Measurements from ENCODE around the gene OR4C12. TPM values are rescaled to one million over a fixed set of nuclear protein-coding genes. Genes with fewer than 3 reads are reported as not detected.
"Not testable (repeated sequence)": the region's sequence is repeated elsewhere in the genome, so short reads cannot be mapped to it uniquely, and the experiment has no call there.

The OR4C12 gene
- total RNA-seq (2014; rRNA removed; shearing (Covaris generic)) = not detected in 2 replicates

DNA sequence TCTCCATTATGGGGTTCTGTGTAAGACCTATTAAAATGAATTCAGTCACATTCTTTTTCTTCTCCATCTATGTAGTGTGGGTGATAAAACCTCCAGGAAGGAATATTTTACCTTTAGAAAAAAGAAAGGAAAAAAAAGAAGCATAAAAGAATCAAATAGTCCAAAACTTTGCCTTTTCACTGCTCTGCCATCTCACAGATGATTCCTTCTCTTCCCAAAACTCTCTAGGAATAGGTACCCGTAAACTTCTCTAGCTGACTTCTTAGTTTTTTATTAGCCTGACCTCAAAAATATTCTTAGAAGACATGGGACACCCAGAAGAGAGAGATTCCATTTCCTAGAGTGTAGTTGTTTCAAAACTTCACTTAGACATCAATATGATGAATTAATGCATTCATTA, at the start of gene OR4C12:
OR4C12 (minus strand) TSS at position 101 of the 400 bp plus-strand sequence; CDS start at position 67, 34 bp downstream.
- DNase-seq (ENCODE audit: low spot score) = not testable (repeated sequence)

DNA sequence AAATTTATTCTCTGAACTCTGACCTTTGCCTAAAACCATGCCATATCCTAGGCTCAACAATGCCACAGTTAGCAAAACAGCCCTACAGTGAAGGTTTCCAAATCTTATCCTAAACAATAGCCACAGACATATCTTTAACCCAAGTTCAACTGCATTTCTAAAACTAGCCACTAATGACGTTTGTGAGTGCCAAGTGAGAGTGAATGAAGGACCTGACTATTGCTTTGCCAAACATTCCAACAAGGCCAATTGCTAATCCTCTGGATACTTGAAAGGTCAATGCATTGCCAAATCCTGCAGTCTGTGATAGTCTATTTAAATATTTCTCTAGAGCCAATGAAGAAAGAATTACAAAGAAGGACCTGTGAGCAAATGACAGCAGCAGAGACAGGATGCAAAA, 47.9 kb upstream of the OR4C12 start:
- DNase-seq (ENCODE audit: low spot score) = no peak

DNA sequence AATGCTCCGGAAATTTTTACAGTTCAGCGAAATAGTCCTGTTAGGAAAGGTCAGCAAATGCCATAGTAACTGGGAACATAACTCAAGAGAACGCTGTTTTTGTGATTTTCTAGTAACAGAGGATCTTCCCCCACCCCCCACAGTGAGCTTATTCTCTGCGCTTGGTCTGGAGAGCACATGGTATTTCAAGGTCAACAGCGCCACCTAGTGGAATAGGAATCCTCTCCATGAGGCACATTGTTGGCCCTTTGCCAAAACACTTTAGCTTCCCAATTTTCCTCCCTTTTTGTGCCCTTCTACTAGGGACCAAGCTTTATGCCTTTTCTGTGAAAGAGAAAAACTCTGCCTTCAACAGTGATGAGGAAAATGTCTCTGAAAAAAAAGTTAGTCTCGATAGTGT, 13.2 kb upstream of the OR4C12 start:
- peak; percentile 91 for DNase-seq (ENCODE audit: low spot score)

DNA sequence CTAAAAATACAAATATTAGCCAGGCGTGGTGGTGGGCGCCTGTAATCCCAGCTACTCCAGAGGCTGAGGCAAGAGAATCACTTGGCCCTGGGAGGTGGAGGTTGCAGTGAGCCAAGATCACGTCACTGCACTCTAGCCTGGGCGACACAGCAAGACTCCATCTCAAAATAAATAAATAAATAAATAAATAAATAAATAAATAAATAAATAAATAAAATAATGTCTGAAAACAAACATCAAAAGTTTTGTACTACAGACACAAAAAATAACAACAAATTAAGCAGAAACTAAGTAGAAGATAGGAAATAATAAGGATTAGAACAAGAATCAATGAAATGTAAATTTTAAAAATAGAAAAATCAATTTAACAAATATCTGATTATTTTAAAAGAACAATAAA, 8.9 kb downstream of the OR4C12 start:
- not testable (repeated sequence) for DNase-seq (ENCODE audit: low spot score)

DNA sequence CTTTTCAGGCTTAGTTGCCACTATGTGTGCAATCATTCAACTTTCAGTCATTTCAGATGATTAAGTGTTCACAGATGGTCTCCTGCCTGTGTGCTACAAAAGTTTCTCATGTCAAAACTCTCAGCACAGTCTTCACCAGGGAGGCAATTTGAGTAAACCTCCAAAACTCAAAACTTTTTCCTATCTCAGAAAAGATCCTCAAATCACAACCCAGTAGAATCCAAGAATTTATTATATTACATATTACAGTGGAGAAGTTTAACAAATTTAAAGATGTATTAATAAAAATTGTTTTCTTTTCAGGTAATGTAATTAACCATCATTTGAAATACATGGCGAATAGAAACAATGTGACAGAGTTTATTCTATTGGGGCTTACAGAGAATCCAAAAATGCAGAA, 30.2 kb downstream of the OR4C12 start, which contains the start of gene OR4C13:
OR4C13 (plus strand) TSS at position 301 of the 400 bp plus-strand sequence; CDS start at position 333, 32 bp downstream.
- no peak for DNase-seq (ENCODE audit: low spot score)

DNA sequence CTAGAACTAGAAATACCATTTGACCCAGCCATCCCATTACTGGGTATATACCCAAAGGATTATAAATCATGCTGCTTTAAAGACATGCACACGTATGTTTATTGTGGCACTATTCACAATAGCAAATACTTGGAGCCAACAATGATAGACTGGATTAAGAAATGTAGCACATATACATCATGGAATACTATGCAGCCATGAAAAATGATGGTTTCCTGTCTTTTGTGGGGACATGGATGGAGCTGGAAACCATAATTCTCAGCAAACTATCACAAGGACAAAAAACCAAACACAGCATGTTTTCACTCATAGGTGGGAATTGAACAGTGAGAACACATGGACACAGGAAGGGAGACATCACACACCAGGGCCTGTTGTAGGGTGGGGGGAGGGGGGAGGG, 33.6 kb downstream of the OR4C12 start:
- DNase-seq (ENCODE audit: low spot score) = not testable (repeated sequence)

Other genes with a start within 250 kb of the OR4C12 start
- not detected in 2 replicates for gene OR4C13, start 30.1 kb downstream of the OR4C12 start, total RNA-seq (2014; rRNA removed; shearing (Covaris generic))
- gene OR4C45, start 50.3 kb upstream of the OR4C12 start, total RNA-seq (2014; rRNA removed; shearing (Covaris generic)) = not detected in 2 replicates

All from HT-29 (cell line).